GM10248 (cell line): Measurements from ENCODE around the gene OSBPL7.
A peak's percentile ranks its signal among the peaks of the same experiment; 100 is the strongest.
"Not testable (repeated sequence)": the region's sequence is repeated elsewhere in the genome, so short reads cannot be mapped to it uniquely, and the experiment has no call there.

Source experiments
- CTCF ChIA-PET: fragments of 300-600 bp; sonication (Branson Sonifier 250); formaldehyde crosslinking; extraction: SDS; loops from one replicate; lab custom pipeline; 2021; ENCODE audit warnings: antibody characterized with exemption; lab: Yijun Ruan, JAX
- POLR2A ChIA-PET: fragments of 350-650 bp; sonication (Branson Sonifier 250); formaldehyde crosslinking; extraction: SDS; loops from one replicate; lab custom pipeline; 2020; ENCODE audit warnings: antibody characterized with exemption; lab: Yijun Ruan, JAX
- DNase-seq: peaks from one replicate; pipeline ENCODE4 v3.0.0; 2012; ENCODE audit errors: extremely low spot score
- CTCF ChIP-seq: IDR thresholded peaks from 2 replicates; pipeline ENCODE4 v1.5.1; 2012; ENCODE audit warnings: mild to moderate bottlenecking, low read depth; ENCODE audit errors: extremely low read depth, missing control alignments, control extremely low read depth

The OSBPL7 gene

GRCh38 chr17:47778184-47778635, 43.4 kb downstream of the OSBPL7 start:
- ChIA-PET POLR2A (no interaction called here), CTCF (interaction anchor here (1.4 kb wide), 1 partner anchor 24 kb away, joined by 4 read pairs; no protein-coding TSS in a partner anchor)
- TF ChIP-seq CTCF: no peak
- no peak for DNase-seq

- peak; percentile 73 for DNase-seq
- TF ChIP-seq CTCF: peak; percentile 63
- CTCF ChIA-PET: interaction anchor here (0.8 to 1.6 kb wide), 9 partner anchors 9 to 111 kb away, joined by 3 to 6 read pairs (median 4); partner anchors contain the start of gene TBX21
- POLR2A ChIA-PET: no interaction called here
These were observed 45.0 kb downstream of the OSBPL7 start for GRCh38 chr17:47776330-47777197.

GRCh38 chr17:47774987-47775580, 46.5 kb downstream of the OSBPL7 start:
- CTCF ChIA-PET: interaction anchor here (1.1 to 1.5 kb wide), 4 partner anchors 10 to 74 kb away, joined by 4 to 6 read pairs (median 4); no protein-coding TSS in a partner anchor

GRCh38 chr17:47774331-47774730, 47.3 kb downstream of the OSBPL7 start:
- ChIA-PET POLR2A (no interaction called here), CTCF (interaction anchor here (0.8 to 1.3 kb wide), 3 partner anchors 19 to 109 kb away, joined by 3 read pairs; no protein-coding TSS in a partner anchor)
- no peak for TF ChIP-seq CTCF
- no peak for DNase-seq

More at GRCh38 chr17:47774987-47775580, 46.5 kb downstream of the OSBPL7 start:
- no peak for TF ChIP-seq CTCF
- POLR2A ChIA-PET: no interaction called here
- DNase-seq: no peak

GRCh38 chr17:47773649-47774048, 47.9 kb downstream of the OSBPL7 start:
- DNase-seq, POLR2A ChIA-PET: not testable (repeated sequence)
- CTCF ChIA-PET: interaction anchor here (0.6 to 1.7 kb wide), 6 partner anchors 11 to 216 kb away, joined by 3 to 7 read pairs (median 3); no protein-coding TSS in a partner anchor

GRCh38 chr17:47763913-47764582, 57.5 kb downstream of the OSBPL7 start:
- ChIA-PET POLR2A (no interaction called here), CTCF (interaction anchor here (1.0 to 2.5 kb wide), 2 partner anchors 31 to 37 kb away, joined by 4 to 5 read pairs; partner anchors contain the start of gene TBX21)
- no peak for TF ChIP-seq CTCF
- no peak for DNase-seq
